Skin of body (tissue), 2 donors: ENCODE results near the gene SIGLEC15. TPM values are rescaled to one million over a fixed set of nuclear protein-coding genes. Genes with fewer than 3 reads are reported as not detected.
"Not testable (repeated sequence)": the region's sequence is repeated elsewhere in the genome, so short reads cannot be mapped to it uniquely, and the experiment has no call there.

Experiments used
- DNase-seq: peaks from one replicate; lab custom pipeline; 2025; lab: John Stamatoyannopoulos, UW
- total RNA-seq: library from RNA; depleted of rRNA; stranded (reverse); fragments of >200 nt; gene quantifications from one replicate; pipeline ENCODE4 v1.2.3, GENCODE V29; 2014

SIGLEC15 gene
- total RNA-seq, 1 donor from 2014 or later: not detected

DNA sequence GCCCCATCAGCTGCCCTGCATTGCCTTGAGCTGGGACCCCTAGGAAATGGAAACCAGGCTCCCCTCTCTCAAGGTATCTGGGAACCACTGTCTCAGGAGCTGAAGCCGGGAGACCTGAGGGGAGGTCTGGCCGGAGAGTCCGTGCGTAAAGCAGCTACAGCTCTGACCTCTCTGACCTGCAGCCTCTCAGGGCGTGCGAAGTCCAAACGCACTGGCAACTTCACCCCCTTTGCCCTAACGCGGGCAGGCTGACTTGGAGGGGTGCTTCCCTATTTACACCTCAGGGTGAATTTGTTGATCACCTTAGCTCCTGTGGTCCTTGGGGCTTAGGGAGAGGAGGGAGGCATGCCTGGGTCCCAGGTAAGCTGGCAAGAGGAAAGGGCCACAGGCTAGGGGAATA is 17.5 kb downstream of the SIGLEC15 start:
- no peak for DNase-seq

- no peak for DNase-seq
These were observed 19.5 kb downstream of the SIGLEC15 start for GRCh38 chr18:45844938-45845337.

GRCh38 chr18:45845410-45845809 is 19.9 kb downstream of the SIGLEC15 start:
- no peak for DNase-seq

DNA sequence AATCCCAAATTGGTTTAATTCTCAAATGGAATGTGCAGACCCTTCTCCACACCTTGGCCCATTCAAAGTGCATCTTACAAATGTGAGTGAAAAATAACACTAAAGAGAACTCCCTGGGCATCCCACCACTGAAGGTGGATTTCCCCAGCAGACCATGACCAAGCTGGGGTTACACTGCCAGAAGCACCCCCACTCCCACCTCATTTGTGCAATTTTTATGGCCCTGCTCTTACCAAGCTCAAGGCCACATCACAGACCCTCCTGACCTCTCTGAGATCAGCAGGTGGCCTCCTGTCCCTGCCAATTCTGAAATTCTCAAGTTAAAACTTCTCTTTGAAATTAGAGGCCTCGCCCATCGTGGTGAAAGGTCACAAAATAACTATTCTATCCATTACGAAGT is 21.6 kb downstream of the SIGLEC15 start:
- DNase-seq: no peak

- DNase-seq: not testable (repeated sequence)
These were observed 23.2 kb downstream of the SIGLEC15 start for GRCh38 chr18:45848643-45849042.

GRCh38 chr18:45849529-45849928 is 24.1 kb downstream of the SIGLEC15 start:
- no peak for DNase-seq

DNA sequence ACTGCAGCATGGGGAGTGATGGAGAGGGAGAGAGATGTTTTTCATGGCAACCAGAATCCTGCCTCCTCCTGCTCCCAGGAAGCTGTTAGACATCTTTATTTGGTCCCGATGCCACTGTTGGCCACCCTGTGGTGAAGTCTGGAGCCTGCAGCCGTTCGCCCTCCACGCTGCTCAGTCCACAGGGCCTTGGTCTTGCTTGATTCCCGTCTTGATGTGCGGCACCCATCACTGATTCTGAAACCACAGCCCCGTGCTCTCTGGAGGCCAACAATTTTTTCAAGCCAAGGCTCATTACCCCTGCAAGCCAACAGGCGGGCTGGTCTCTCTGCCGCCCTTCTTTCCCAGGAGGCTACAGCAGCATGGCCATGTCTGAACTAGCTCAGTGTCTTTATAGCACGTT is 24.5 kb downstream of the SIGLEC15 start:
- no peak for DNase-seq

DNA sequence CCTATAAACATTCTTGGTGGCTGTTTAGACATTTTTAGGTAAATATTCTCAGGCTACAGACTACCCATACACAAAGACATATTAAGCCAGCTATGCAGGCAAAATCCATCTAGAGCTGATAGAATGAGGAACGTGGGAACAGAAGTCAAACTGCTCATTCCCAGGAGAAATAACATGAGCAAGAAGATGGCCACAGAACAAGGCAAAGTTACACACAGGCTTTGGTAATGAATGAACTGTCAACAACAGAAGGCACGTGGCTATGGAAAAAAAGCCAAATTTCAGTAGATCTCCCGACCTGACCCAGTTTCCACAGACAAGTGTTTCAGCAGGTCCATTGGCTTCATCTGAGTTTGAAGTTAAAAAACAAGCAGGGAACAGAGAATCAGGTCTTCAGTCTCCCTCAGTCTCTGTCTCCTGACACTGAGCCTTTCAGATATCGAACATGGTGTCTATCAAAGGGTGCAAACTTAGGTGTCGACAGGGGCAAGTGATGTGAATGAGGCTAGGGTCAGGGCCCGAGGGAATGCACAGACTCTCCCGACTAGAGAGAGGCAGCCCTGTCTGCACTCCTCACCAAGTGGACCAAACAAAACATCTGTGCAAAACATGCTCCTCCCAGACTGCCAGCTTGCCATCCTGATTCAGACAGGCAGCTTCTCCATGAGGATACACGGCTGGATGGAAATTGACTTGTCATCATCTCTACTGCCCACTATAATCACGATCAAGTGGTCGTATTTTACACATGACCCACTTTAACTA is 25.9 kb downstream of the SIGLEC15 start:
- no peak for DNase-seq

DNA sequence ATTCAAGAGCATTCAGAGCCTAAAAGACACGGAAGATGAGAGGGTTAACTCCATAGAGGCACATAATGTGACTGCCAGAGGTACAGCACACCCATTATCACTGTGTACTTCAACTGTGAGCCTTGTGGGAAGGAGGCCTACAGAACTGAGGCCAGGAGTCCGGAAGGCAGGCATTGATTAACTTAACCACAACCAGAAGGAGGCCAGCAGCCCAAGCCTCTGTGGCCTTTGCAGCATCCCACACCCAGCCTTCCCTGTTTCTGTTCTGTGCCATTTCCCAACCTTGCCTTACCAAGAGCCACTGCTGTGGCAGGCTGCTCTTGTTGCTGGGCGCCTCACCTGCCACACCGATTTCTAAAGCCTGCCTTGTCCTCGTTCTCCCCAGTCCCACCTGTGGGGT is 27.2 kb downstream of the SIGLEC15 start:
- no peak for DNase-seq

DNA sequence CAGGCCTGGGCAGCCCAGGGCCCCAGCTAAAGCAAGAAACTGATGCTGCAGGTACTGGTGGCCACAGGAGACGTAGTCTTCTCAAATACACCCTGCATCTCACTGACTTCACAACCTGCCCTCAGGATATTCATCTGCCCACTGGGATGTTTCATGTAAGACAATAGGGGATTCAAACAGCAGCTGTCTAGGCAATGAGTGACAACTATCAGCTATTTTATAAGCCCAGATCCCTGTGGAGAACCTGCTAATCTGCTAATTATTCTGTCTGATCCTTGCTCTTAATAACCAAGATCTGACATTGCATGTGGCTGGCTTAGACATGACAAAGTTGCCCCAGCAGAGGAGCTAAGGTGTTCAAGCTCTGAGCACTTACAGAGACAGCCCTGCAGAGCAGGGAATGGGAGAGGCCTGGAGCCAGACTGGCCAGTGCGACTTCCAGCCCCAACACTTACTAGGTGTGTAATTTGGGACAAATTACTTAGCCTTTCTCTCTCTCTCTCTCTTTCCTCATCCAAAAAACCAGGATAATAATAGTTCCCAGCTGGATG is 28.6 kb downstream of the SIGLEC15 start:
- no peak for DNase-seq

- DNase-seq: no peak
These were observed 31.1 kb downstream of the SIGLEC15 start for GRCh38 chr18:45856531-45856930.

DNA sequence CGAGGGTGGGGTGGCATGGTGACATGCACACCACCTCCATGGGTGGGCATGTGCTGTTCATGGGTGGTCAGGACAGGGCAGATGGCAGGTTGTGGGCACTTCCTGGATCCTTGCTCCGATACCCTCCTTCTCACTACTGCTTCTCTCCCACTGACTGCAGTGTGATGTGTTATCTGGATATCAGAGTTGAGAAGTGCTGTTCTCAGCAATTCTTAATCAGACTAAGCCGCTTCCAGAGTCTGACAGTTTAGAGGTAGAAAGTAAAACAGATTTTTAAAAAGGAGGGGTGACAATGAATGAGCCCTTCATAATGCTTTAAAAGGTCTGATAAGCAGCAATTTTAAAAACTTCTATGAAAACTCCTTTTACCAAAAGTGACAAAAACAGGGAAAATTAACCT is 33.9 kb downstream of the SIGLEC15 start:
- no peak for DNase-seq

DNA sequence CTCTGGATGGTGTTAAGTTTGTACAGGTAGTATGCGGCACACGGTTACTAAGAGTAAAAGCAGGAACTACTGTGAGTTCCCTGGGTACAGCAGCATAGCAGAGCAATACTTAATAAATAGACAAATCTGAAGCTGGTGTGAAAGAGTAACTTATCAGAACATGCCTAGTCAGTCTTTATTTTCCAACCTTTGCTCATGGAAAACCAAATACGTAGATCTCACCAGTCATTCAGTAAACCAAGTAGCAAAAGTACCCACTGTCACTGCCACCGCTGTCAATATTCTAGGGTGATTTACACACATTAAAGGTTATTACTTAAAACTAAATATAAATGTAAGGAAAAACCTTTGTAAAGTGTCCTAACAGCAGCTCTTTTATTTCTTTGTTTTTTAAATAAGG is 35.0 kb downstream of the SIGLEC15 start:
- DNase-seq: no peak

GRCh38 chr18:45860971-45861370 is 35.5 kb downstream of the SIGLEC15 start:
- DNase-seq: no peak

DNA sequence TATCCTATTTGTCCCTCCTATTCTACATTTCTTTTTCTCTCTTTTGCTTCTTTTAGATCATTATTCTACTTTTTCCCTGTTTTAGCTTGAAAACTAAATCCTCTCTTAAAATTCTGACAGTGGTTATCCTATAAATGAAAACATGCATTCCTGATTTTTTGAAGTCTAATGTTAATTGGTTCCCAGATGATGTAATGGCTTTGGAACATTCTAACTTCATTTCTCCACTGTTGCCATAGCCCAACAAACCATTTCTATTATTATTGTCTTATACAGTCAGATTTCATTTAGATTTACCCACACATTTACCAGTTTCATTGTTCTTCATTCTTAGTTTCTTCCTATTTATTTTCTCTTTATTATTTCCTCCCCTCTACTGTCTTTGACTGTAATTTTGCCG is 36.5 kb downstream of the SIGLEC15 start:
- no peak for DNase-seq

DNA sequence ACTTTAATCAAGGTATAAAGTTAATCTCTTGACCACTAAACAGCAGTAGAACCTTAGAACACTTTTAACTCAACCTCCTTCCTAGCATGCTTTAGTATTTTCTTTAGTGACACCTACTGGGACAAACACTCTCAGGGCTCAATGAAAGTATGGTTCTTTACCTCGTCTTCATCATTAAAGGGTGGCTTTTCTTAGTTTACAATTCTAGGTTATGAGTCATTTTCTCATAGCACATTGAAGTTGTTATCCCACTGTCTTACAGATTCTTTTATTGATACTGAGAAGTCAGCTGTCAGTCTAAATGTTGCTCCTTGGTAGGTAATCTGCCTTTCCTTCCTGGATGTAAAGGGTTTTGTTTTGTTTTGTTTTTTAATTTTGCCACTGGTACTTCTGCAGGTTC is 38.0 kb downstream of the SIGLEC15 start:
- no peak for DNase-seq

- no peak for DNase-seq
These were observed 38.6 kb downstream of the SIGLEC15 start for GRCh38 chr18:45864081-45864480.

GRCh38 chr18:45865466-45865865 is 40.0 kb downstream of the SIGLEC15 start:
- DNase-seq: no peak

DNA sequence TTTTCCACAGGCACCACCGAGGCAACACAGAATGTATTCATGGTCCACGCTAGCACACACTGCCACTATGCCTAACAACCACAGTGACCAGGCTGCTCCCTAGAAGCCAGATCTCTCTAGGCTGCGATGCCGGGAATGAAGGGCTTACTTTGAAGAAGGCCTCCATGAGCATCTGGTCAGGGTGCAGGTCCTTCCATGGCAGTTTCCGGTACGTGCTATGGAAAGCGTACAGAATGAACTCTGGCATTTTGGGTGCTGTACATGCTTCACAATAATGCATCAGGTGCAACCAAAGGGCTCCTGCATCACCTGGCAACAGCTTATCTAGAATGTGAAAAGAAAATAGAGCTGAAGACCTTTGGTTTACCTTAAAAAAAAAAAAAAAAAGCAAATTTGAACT is 44.9 kb downstream of the SIGLEC15 start:
- DNase-seq: no peak

- no peak for DNase-seq
These were observed 46.1 kb downstream of the SIGLEC15 start for GRCh38 chr18:45871431-45872084.

DNA sequence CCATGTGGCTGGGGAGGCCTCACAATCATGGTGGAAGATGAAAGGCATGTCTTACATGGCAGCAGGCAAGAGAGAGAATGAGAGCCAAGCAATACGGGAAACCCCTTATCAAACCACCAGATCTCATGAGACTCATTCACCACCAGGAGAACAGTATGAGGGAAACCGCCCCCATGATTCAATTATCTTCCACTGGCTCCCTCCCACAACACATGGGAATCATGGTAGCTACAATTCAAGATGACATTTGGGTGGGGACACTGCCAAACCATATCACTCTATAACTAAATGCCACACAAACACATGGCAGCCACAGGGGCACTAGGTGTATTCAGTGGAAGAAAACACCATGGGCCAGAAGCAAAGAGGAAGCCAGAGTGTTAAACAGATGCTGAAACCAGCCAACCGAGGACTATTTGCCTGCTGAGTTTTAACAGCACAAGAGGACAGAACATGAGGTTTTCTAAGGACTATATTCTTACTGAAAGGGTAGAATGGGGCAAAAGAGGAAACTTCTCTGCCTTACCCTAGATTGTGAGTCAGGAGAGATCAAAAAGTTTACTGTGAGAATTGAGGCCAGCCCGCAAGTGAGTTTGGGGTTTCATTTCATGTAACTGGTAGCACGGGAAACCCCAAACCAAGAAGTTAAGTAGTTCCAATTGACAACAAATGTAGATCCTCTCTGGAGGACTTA is 49.2 kb downstream of the SIGLEC15 start:
- DNase-seq: no peak

GRCh38 chr18:45876161-45876560 is 50.7 kb downstream of the SIGLEC15 start:
- no peak for DNase-seq
